HuH-7 (cell line): ENCODE results near the gene ISCU.
"Not testable (repeated sequence)": the region's sequence is repeated elsewhere in the genome, so short reads cannot be mapped to it uniquely, and the experiment has no call there.

Experiments
- DNase-seq: peaks from one replicate; pipeline ENCODE4 v3.0.0; 2011; ENCODE audit warnings: low spot score

The ISCU gene

DNA sequence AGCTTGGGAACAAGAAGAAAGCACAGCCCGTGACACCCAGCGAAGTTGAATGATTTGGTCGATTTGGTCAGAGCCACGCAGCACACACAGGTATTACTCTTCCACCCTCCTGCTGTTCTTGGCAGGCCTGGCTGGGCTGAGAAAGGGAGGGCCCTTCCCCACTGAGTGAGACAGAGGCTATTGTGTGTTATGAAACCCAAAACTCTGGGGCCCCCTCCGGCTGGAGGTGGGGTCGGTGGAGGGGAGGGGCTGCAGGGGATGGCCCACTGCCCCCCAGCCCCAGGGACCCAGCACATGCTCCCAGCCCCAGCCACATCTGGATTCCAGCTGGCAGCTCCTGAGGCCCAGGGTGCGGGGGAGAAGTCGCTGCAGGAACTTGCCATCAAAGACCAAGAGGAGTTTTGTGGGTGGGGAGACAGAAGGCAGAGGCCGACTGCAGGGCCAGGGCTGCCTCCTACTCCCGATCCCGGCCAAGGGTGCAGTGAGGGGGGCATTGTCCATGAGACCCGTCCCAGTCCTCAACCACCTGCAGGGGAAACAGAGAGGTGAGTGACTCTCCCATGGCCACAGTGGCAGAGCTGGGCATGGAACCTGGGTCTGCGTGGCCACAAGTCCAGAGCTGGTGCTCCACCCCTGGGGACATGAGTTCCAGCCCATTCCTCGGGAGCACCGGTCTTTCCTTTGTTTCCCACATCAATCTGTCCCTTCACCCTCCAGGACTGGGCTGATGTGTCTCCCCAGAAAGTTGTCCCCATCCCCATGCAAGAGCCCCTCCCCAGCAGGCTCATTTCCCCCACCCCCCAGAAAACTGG lies 26.8 kb downstream of the ISCU start:
- no peak for DNase-seq

DNA sequence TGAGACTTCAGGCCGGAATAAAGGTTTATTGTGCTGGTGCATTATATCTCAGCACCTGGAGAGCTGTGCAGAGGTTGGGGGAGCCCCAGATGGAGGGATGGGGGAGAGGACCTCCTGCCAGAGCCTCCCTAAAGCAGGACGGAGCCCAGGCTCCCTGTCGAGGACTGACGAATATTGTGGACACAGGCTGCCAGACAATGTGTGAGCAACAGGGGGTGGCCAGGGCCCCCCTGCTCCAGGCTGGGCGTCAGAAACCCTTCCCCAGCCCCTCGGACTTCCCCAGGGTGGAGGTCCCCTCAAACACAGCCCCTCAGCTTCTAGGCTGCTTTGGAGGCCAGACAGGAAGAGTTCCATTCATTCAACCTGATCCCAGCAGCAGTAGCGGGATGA lies 27.4 kb downstream of the ISCU start:
- DNase-seq: no peak

DNA sequence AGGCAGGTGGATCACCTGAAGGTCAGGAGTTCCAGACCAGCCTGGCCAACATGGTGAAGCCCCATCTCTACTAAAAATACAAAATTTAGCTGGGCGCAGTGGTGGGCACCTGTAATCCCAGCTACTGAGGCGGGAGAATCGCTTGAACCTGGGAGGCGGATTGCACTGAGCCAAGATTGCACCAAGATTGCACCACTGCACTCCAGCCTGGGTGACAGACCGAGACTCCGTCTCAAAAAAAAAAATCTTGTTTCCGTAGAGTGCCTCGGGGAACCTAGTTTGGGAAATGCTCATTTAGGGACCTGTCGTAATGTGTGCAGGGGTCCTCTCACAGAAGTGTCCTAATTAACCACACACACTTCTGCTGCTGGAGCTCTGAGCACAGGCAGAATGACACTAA lies 28.1 kb downstream of the ISCU start:
- DNase-seq: not testable (repeated sequence)

DNA sequence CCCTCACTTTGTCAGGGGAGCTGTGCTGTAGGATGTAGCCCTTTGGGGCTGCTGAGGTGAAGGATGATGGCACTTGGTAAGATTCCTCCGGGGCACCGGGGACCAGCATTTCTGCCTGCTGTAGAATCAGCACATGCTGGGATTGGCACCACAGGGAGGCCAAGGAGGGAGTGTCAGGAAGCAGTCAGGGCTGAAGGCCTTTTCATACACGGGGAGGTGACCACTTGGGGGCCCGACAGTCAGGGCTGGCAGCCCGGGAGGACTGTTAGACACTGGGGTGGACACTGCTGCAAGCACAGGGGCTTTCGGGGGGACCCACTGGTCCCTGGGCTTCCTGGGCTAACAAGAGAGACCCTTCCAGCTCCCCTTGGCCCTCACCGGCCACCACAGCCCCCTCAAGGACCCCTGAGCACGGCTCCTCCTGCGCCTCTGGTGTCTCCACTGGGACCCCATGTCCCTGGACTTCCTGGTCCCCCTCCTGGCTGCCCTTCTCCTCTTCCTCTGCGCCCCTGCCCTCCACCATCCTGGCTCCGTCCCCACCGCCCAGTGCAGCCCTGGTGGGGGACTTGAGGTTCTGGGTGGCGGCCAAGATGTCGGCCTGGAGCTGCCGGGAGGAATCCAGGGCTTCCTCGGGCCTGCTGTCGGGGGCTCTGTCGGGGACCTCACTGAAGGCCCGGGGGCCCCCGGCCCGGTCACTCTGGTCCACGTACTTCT lies 29.0 kb downstream of the ISCU start:
- no peak for DNase-seq

DNA sequence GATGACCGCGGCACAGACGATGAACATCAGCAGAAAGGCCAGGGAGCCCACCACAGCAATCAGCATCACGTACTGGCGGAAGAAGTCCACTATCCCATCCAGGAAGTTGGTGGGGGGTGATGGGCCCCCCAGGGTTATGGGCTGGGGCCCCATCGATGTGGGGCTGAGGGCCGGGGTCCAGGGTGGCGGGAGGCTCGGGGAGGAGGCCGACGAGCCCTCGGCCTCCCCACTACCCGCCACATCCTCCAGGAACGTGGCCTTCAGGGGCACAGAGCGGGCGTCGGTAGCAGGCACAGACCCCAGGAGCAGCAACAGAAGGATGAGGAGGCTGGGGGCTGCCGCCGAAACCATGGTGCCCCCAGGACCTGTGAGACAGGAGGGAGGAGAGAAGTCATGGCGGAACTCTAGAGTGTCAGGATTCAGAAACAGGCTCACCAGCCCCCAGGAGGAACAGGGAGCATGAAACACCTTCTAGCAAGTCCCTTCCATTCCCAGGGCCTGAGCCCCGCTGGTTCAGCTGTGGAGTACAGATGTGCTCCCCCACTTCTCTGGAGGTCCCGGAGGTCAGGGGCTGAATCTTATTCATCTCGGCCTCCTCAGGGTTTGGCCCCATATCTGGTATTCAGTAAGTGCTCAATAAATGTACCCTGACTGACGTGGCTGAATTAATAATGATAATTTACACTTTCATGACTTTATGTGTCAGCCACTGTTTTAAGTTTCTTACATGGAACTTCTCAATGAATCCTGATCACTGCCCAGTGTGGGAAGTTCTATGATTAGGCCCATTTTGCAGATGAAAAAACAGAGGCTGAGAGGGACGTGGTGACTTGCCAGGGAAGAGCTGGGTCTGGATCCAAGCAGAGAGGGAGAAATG lies 29.9 kb downstream of the ISCU start:
- no peak for DNase-seq

DNA sequence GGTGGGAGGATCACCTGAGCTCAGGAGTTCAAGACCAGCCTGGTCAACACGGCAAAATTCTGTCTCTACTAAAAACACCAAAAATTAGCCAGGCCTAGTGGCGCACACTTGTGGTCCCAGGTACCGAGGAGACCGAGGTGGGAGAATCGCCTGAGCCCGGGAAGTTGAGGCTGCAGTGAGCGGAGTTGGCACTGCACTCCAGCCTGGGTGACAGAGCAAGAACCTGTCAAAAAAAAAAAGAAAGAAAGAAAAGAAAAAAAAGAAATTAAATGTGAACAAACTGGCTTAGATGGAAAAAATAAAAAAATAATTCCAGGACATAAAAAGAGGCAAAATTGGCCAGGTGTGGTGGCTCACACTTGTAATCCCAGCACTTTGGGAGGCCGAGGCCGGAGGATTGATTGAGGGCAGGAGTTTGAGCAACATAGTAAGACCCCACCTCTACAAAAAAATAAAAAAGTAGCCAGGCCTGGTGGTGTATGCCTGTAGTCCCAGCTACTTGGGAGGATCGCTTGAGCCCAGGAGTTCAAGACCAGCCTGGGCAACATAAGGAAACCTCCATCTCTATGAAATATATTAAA lies 32.0 kb downstream of the ISCU start:
- no peak for DNase-seq

DNA sequence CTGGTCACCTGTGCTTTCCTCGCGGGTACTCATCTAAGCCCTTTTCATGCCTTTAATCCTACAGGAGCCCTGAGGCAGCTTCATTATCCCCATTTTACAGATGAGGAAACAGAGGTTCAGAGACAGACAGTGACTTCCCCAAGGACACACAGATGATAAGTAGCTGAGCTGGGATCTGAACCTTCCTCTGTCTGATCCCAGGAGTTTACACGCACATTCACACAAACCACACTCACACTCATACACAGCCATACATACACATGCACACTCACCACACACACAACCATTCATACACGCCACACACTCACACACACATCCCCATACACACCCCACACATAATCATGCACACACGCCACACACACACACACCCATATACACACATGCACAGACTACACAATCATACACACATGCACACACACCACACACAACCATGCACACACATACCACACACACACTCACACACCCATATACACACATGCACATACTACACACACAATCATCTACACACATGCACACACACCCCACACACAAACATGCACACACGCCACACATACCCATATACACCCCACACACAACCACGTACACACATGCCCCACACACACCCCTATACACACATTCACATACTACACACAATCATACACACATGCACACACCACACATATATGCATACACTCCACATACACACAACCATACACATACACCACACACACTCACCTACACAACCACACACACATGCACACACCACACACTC lies 32.7 kb downstream of the ISCU start:
- no peak for DNase-seq

DNA sequence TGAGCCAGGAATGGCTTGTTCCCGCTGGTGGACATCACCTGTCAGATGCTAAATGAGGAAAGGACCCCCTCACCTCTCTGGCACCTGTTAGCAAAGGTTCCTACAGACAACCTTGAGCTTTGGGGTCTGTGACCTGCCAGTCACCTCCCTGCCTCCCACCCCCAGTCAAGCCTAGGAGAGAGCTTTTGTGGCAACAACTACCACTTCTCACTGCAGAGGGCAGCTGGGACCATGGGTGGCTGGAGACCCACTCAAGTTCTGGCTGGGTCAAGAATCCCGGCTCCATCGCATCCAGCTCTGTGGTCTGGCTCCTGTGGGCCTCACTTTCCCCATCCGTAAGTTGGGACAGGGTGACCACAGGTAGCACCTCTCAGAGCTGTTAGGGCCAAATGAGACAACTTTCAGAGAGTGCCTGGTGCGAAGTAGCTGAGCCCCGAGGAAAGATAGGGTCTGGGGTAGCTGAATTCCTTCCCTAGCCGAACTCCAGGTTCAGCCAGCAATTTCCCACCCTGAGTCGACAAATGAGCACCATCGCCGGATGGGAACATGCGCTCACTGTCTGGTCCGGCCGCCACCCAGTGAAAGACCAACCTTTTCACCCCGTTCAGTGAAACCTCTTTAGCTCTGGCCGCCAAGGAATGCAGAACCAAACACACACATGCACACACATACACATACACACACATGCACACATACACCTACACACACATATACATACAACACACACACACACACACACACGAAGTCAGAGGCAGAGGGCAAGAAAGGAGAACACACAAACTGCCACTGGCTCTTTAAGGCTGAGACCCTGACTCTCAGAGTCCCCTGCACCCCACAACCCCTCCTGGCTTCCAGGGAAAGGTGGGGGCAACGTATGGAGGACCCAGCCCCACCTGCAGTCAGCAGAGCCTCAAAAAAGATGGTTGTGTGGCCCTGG lies 33.6 kb downstream of the ISCU start:
- no peak for DNase-seq

DNA sequence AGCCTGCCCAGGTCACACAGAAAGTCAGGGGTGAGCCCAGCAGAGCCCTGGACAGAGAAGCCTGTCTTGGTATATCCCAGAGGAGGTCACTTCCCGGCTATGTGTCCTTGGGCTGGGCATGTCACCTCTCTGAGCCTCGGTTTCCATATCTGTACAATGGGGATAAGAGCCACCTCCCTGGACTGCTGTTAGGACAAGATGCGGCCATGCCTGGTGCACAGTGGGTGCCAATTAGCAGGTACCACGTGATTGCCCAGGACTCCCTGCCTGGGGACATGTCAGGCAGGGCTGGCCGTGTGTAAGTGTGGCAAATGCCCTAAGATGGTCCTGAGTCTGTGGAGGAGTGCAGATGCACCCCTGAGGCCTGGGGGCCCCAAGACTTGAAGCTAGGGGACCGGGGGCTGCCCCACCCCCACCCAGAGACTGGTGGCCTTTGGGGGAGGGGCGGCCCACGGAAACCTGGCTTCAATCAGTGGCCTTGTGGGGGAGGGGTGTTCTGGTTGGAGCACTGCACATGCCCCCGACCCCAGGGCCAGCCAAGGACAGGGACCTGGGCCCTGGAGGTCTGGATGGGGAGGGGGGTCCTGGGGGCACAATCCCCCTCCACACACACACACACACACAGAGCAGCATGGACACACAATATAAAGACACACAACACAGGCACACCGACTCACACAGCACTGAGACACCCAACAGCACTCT lies 34.6 kb downstream of the ISCU start:
- no peak for DNase-seq

DNA sequence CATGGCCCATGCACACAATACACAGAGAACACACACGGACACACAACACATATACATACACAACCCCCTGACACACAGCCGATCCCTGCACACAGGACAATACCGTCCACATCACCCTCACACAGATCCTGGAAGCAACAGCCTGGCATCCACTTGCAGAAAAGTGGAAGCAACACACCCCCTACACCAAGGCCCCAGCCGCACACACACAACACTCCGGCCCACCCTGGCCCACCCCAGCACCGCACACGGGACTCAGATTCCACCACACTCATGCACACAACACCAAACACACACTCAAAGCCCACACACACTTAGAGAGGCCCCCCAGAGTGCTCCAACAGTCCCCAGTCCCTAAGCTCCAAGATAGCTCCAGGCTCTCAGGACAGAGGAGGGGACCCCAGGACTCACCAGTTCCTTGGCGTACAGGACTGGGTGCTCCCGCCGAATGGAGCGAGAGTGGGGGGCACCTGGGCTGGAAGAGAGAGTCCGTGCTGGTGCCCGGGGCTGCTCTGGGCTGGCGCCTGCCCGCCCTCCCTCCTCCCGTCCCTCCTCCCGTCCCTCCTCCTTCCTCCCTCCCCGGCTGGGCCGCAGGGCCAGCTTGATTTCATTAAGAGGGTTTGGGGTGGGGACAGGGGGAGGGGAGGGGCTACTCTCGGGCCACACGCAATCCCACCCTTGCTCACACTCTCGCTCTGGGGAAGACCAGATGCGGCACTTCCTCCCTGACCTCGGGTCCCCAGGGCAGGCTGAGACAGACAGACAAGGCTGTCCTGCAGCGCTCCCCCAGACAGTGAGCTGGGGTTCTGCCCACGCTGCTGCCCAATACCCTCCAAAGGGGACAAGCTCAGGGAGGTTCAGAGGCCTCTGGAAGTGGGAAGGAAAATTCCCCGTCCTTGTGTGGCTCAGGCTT lies 35.4 kb downstream of the ISCU start, which contains the start of gene TMEM119:
TMEM119 (minus strand) TSS at position 526 of the 913 bp plus-strand sequence. CDS start 5,701 bp downstream, outside the sequence.
- DNase-seq: no peak

DNA sequence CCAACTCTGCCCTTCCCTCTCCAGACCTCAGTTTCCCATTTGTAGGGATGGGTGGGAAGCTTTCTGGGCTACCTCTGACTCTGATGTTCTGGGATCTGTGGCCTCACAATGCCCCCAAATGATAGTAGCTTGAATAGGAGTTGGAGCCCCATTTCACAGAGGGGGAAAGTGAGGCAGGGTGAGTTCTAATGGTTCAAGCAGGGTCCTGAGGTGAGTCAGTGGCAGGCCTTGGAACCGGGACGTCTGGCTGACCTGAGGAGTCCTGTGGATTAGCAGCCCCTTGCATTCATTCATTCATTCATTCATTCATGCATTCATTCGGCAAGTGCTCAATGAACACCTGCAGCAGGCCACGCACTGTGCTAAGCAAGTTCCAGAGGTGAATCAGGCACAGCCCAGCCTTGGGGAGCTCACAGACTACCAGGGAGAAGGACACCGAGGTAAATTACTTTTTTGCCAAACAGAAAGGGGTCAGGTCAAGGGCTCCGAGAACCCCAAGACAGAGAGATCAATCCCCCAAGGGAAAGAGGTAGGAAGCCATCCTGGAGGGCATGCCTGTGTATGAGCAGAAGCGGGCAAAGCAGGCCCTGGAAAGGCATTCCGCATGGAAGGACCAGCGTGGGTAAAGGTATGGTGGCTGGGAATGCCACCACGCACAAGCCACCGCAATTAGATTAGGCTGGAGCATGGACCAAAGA lies 36.3 kb downstream of the ISCU start:
- no peak for DNase-seq

DNA sequence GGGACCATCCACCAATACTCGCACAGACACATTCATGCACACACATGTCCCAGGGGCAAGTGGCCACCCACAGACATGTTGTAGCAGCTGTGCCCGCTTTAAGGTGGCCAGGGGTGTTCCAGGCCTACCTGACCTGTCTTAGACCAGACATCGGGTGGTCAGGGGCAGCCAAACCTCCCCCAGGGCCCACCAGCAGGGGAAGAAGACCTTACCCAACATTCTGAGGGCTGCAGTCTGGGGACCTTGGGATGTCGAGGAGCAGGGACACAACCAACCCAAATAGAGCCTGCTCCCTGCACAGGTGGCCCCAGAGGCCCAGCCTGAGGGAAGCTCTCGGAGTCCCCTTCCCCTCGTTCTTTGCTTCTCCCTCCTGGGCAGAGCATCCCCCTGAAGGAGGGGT lies 37.1 kb downstream of the ISCU start:
- DNase-seq: no peak

DNA sequence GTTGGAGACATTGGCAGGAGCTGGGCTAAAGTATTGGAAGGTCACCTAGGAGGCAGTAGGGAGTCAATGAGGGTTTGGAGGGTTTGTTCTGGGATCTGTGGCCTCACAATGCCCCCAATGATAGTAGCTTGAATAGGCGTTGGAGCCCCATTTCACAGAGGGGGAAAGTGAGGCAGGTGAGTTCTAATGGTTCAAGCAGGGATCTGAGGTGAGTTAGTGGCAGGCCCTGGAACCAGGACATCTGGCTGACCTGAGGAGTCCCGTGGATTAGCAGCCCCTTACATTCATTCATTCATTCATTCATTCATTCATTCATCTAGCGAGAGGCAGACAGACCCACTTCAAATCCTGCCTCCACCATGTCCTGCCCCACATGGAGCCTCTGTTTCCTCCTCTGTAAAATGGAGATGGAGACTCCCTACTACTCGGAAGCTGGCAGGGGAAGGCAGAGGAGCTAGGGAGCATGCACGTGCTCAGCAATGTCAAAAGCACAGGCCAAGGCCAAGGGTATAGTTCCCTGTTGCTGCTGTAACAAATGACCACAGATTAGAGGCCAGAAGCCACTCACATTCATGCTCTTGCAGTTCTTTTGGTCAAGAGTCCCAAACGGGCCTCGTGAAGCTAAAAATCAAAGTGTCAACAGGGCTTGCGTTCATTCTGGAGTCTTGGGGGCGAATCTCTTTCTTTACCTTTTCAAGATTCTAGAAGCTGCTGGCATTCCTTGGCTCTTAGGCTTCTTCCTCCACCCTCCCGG lies 37.7 kb downstream of the ISCU start:
- no peak for DNase-seq

DNA sequence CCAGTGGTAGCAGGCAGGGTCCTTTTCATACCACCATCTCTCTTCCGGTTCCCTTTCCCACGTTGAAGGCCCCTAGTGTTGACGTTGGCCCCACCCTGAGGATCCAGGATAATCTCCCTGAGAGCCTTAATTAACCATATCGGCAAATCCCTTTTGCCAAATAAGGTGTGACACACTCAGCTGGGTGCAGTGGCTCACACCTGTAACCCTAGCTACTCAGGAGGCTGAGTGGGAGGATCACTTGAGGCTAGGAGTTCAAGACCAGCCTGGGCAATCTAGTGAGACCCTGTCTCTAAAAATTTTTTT lies 38.3 kb downstream of the ISCU start:
- DNase-seq: no peak

DNA sequence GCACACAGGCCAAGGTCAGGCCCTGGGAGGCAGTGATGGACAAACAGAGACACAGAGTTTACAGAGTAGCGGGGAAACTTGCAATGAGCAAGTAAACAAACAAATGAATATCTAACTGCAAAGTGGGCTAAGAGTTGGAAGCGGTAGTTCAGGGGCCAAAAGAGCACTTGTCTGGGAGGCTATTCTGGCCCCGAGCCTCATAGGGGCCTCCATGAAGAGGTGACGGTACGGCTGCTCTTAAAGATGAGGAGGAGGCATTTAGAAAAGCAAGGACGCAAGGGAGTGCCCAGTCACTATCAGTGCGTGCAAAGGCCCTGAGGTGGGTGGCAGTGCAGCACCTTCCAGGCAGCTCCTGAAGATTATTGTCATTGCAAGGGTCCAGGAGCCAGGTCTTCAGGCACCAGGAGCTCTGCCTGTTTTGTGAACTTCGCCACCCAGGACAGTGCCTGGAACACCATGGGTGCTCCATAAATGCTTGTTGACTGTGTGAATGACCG lies 39.9 kb downstream of the ISCU start:
- no peak for DNase-seq

DNA sequence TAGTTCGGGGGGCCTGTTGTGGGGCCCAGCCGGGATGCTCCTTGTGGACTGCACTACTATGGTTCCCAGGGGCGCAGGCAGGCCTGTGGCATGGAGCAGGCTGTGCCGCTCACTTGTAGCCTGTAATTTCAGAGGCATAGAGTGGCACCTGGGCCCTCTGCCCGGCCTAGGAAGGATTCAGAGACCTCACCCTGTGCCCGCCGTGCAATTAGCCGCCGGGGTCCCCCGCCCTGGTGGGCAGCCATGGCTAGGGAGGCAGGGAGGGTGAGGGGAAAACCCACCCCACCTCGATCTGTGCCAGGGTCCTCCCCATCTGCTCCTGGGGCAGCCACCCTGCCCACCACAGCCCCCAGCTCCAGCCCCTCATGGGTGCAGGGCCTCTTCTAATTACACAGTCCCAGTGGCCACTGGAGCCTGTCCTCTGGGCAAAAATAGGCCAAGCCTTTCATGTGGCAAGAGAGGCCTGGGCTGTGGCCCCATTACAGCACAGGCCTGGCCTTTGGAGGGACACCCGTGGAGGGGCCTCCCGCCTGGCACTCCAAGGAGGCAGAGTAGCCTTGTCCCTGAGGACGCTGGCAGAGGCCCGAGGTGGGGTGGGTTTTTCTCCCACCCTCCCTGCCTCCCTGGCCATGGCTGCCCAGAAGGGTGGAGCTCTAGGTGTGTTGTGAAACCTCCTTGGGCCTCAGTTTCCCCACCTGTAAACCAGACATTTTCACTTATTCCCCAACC lies 40.7 kb downstream of the ISCU start:
- DNase-seq: no peak

DNA sequence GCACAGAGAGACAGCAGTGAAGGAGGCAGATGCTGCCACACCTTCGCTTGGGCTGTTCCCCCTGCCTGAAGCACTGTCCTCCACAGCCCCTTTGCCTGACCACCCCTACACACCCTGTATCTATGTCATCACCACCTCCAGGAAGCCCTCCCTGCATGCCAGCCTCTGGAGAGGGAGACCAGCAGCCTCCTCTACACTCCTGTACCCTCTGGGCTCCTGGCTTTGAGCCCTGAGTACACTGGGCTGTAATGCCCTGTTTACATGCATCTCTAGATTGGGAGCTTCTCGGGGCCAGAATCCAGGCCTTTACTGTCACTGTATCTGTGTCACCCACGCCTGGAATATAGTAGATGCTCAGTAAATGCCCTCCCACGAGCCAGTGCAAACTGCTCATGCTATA lies 41.3 kb downstream of the ISCU start:
- no peak for DNase-seq
